Effector memory CD8-positive, alpha-beta T cell (primary cell): ENCODE data around the gene TTC39C.

Experiments used
- ATAC-seq: fragments of 150-1000 bp; cut with Tn5 transposase; replicated peaks from 2 replicates; pipeline ENCODE4 v1.10.0; 2021; ENCODE audit warnings: mild to moderate bottlenecking, moderate library complexity
- DNase-seq, 3 experiments: peaks; one replicate each; pipeline ENCODE4 v3.0.0; 2021
- H3K27ac Mint-ChIP-seq, 2 donors: one replicate each; pipeline ENCODE4 v1.8.0; 2022; ENCODE audit warnings: mild to moderate bottlenecking in 2 of 2, mixed read lengths in 2 of 2, moderate library complexity in 2 of 2
- H3K27me3 Mint-ChIP-seq, 2 donors: one replicate each; pipeline ENCODE4 v1.8.0; 2022; ENCODE audit warnings: mixed read lengths in 2 of 2
- H3K36me3 Mint-ChIP-seq: one replicate; pipeline ENCODE4 v1.8.0; 2022; ENCODE audit warnings: mild to moderate bottlenecking, moderate library complexity, mixed read lengths; ENCODE audit not compliant: insufficient read depth
- H3K4me1 Mint-ChIP-seq, 2 donors: one replicate each; pipeline ENCODE4 v1.8.0; 2022; ENCODE audit warnings: low read depth in 2 of 2, mixed read lengths in 2 of 2
- H3K4me3 Mint-ChIP-seq, 2 donors: one replicate each; pipeline ENCODE4 v1.8.0; 2022; ENCODE audit warnings: mild to moderate bottlenecking in 2 of 2, mixed read lengths in 2 of 2, moderate library complexity in 2 of 2
- H3K9me3 Mint-ChIP-seq, 2 donors: one replicate each; pipeline ENCODE4 v1.8.0; 2022; ENCODE audit warnings: mixed read lengths in 2 of 2

The TTC39C gene

DNA sequence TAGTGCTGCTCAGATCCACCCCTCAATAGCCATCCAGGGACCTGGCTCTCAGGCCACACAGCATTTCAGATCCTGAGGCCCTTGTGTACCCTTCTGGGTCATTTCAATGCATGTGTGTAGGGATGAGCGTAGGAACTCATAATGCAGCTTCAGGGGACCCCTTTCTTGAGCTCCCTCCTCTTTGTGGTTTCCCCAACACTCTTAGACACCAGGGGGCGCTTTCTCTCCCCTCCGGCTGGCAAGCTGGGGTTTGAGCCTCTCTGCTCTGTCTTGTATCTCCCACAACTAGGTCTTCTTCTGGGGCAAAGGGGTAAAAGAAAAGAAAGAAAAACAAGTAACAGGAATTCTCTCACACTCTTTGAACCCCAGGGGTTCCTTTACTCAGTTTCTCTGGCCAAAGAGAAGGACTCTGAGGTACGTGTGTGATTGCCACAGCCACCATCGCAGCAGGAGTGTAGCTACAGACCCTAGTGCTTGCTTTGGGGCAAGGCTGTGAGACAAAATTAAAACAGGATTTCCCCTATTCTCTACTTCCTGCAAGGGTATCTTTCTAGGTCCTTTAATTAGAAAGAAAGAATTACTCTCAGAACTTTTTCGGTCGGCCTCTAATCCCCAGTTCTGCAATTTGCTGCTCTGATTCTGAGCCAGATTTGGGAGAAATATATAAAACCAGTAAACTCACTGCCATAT lies 162.3 kb downstream of the TTC39C start:
- peak; percentile 13 to 28 (median 21) for DNase-seq
- peak overlapping the region in 1 of 2 donors; percentile 28 for H3K27ac Mint-ChIP-seq

DNA sequence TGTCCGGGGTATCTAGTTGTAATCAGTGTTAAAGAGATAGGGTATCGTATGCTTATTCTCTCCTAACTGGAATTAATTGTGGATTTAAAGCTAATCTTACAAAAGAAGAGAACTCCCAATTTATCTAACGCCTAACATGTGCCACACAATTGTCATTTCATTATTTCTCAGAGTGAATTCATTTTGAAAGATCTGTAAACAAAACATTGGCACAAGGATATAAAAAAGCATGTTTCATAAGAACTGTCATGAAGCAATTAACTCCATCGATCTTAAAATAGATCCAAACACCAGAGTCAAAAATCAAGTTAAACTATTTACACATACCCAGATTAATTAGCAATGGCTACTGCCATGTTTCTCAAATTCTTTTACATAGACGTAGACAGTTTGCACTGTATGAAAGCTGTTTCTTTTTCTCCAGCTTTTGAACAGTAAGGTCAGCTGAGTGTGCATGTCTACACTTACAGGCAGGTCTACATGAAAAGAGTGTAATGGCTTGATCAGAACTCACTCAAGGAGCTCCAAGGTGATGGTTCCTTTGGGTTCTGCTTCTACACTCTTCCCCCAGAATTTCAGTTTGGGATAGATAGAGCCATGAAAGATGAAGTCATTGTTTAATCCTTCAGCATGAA lies 163.1 kb downstream of the TTC39C start:
- Mint-ChIP-seq H3K4me1 (peaks cover 0 to 2% of the 10 kb centered on the region in 2 donors), H3K27me3 (peaks cover 0 to 7% of the 10 kb centered on the region in 2 donors), H3K4me3 (no peak overlapping the region), H3K36me3 (no peaks in the 10 kb centered on the region), H3K27ac (peak overlapping the region in 1 of 2 donors; percentile 28), H3K9me3 (no peaks in the 10 kb centered on the region)
- no peak for ATAC-seq
- DNase-seq = no peak

More for the DNA sequence above, 162.3 kb downstream of the TTC39C start:
- H3K27me3 Mint-ChIP-seq = peaks cover 0 to 7% of the 10 kb centered on the region in 2 donors
- ATAC-seq = peak; percentile 32
- H3K9me3 Mint-ChIP-seq = no peaks in the 10 kb centered on the region
- no peak overlapping the region for H3K4me3 Mint-ChIP-seq
- H3K36me3 Mint-ChIP-seq = no peaks in the 10 kb centered on the region
- H3K4me1 Mint-ChIP-seq = peaks cover 0 to 2% of the 10 kb centered on the region in 2 donors

DNA sequence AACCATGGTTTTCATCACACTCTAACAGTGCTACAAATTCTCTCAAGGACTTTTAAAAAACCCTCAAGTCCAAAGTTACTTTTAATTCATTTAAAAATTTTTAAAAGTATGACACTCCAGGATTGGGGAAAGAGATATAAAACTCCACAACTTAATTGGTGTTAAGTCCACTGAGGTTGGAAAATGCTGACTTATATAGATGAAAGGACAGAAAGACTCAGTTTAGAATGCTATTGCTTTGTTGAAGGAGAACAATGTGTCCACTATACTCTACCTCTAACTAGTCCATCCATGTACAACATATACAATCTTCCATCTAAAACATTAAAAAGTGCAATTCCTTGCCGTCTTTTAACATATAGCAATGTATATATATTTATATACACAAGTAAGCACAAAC lies 165.5 kb downstream of the TTC39C start:
- peaks cover 0 to 2% of the 10 kb centered on the region in 2 donors for H3K4me1 Mint-ChIP-seq
- no peaks in the 10 kb centered on the region for H3K36me3 Mint-ChIP-seq
- no peaks in the 10 kb centered on the region for H3K9me3 Mint-ChIP-seq
- H3K27ac Mint-ChIP-seq = no peak overlapping the region
- ATAC-seq = no peak
- no peak overlapping the region for H3K4me3 Mint-ChIP-seq
- H3K27me3 Mint-ChIP-seq = peaks cover 9 to 20% of the 10 kb centered on the region in 2 donors
- no peak for DNase-seq

GRCh38 chr18:24181806-24182205 lies 167.3 kb downstream of the TTC39C start:
- H3K4me3 Mint-ChIP-seq = no peak overlapping the region
- H3K27me3 Mint-ChIP-seq = peaks cover 13 to 22% of the 10 kb centered on the region in 2 donors
- no peaks in the 10 kb centered on the region for H3K36me3 Mint-ChIP-seq
- no peaks in the 10 kb centered on the region for H3K9me3 Mint-ChIP-seq
- no peak overlapping the region for H3K27ac Mint-ChIP-seq
- H3K4me1 Mint-ChIP-seq = peaks cover 0 to 2% of the 10 kb centered on the region in 2 donors
- no peak for ATAC-seq
- DNase-seq = no peak
